Naive B cell (primary cell): ENCODE data around the gene CHCHD6. TPM values are rescaled to one million over a fixed set of nuclear protein-coding genes. Genes with fewer than 3 reads are reported as not detected.

Experiments
- ATAC-seq, 2 donors: fragments of 150-1000 bp; cut with Tn5 transposase; 2 replicates each; pipeline ENCODE4 v1.10.0; 2021; ENCODE audit warnings: low read depth in 2 of 2, mild to moderate bottlenecking in 2 of 2, moderate library complexity in 2 of 2
- DNase-seq: peaks from one replicate; pipeline ENCODE4 v3.0.0; 2022
- H3K27ac Mint-ChIP-seq, 6 donors: one replicate each; pipeline ENCODE4 v1.8.0; 2020 to 2022; ENCODE audit warnings: mild to moderate bottlenecking in 6 of 6, mixed read lengths in 6 of 6, moderate library complexity in 5 of 6, inconsistent platforms in 2 of 6
- H3K27me3 Mint-ChIP-seq, 3 donors: one replicate each; pipeline ENCODE4 v1.8.0; 2021 to 2022; ENCODE audit warnings: mixed read lengths in 3 of 3, mild to moderate bottlenecking in 1 of 3
- H3K36me3 Mint-ChIP-seq, 2 donors: one replicate each; pipeline ENCODE4 v1.8.0; 2020 to 2022; ENCODE audit warnings: mixed read lengths in 2 of 2, inconsistent platforms in 1 of 2, mild to moderate bottlenecking in 1 of 2
- H3K4me1 Mint-ChIP-seq, 3 donors: one replicate each; pipeline ENCODE4 v1.8.0; 2020 to 2022; ENCODE audit warnings: mixed read lengths in 3 of 3, inconsistent platforms in 1 of 3, mild to moderate bottlenecking in 1 of 3, moderate library complexity in 1 of 3
- H3K4me3 Mint-ChIP-seq, 8 donors: one replicate each; pipeline ENCODE4 v1.8.0; 2020 to 2022; ENCODE audit warnings: mild to moderate bottlenecking in 8 of 8, mixed read lengths in 8 of 8, moderate library complexity in 8 of 8, inconsistent platforms in 2 of 8
- H3K9me3 Mint-ChIP-seq, 7 donors: one replicate each; pipeline ENCODE4 v1.8.0; 2020 to 2022; ENCODE audit warnings: mixed read lengths in 7 of 7, mild to moderate bottlenecking in 5 of 7, inconsistent platforms in 2 of 7, moderate library complexity in 1 of 7
- polyA plus RNA-seq, 6 donors: library from polyadenylated mRNA; unstranded; fragments of 300-500 nt; fragmentation: Illumina TruSeq; gene quantifications; one replicate each; pipeline ENCODE4 v1.2.3, GENCODE V29; 2021; ENCODE audit warnings: low read depth in 6 of 6

Gene CHCHD6
- polyA plus RNA-seq, 6 donors from 2014 or later = 8.7 to 16.3 (median 11.1) TPM

DNA sequence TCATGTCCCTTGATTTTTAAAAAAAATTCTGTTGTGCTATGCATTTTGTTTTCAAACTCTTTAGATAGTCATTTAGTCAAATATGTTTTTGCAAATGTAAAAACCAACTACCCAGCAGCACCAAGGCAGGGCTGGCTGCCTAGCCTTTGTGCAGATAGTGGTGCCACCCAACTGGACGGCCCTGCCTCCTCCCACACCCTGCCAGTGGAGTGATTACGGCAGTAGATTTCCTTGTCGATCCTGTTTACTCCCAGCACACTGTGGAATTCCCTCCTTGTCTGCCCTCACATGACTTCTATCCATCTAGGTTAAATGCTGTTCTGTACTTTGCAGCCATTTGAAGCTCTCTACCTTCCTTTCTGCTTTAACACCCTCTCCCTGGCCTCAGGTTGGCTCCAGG lies 199.5 kb downstream of the CHCHD6 start:
- Mint-ChIP-seq H3K4me1 (peaks cover under 1 to 4% (median 3%) of the 10 kb centered on the region in 3 donors), H3K27ac (no peak overlapping the region), H3K9me3 (peaks cover 0 to 2% (median 0%) of the 10 kb centered on the region in 7 donors), H3K27me3 (peaks cover 4 to 15% (median 13%) of the 10 kb centered on the region in 3 donors), H3K36me3 (peaks cover 13 to 16% of the 10 kb centered on the region in 2 donors), H3K4me3 (no peak overlapping the region)
- ATAC-seq (no peak), DNase-seq (no peak)

DNA sequence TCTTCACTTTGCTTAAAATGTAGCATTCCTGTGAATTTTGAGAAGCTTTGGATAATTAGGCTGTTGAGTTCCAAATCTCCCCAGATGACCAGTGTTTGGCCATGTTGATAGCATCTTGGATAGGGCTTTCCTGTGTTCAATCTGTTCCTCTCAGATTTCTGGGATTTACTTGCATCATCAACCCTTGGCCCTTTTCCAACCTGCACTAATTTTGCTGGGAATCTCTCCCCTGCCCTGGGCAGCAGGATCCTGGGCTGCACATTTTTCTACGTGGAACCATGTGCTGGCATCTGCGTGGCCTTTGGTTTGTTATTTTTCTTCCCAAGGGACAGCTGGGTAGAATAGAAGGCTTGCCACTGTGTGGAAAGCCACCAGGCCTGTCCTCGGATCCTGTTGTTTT lies 203.5 kb downstream of the CHCHD6 start:
- ATAC-seq (no peak), DNase-seq (no peak)
- peaks cover 0 to 8% (median 1%) of the 10 kb centered on the region in 7 donors for H3K9me3 Mint-ChIP-seq
- H3K27me3 Mint-ChIP-seq = peaks cover 18 to 35% (median 22%) of the 10 kb centered on the region in 3 donors
- peaks cover 27 to 41% (median 37%) of the 10 kb centered on the region in 3 donors for H3K4me1 Mint-ChIP-seq
- H3K36me3 Mint-ChIP-seq = peaks cover 6 to 9% of the 10 kb centered on the region in 2 donors
- H3K27ac Mint-ChIP-seq = no peak overlapping the region
- H3K4me3 Mint-ChIP-seq = no peak overlapping the region

DNA sequence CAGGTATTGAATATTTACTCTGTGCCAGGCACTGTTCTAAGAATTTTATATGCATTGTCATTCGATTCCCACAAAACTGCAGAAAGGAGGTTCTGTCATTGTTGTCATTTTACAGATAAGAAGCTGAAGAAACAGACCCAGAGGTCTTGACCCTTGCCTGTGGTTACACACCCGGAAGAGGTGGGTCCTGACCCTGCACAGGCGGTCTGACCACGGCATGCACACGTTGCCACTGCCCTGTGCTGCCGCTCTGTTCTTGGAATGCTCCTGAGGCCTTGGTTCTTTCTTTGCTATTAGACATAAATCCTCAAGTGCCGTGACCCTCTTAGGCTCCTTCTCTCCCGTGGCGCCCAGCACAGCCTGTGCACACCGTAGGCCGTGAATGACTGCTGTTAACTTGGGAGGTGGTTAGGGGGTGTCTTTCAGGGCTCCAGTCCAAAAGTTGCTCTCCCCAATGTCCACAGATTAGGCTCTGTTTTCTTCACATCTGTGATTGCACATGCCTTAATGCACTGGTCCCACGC lies 204.8 kb downstream of the CHCHD6 start:
- peaks cover 6 to 9% of the 10 kb centered on the region in 2 donors for H3K36me3 Mint-ChIP-seq
- H3K27ac Mint-ChIP-seq = peak overlapping the region in 1 of 6 donors; percentile 16
- H3K4me1 Mint-ChIP-seq = peaks cover 27 to 48% (median 40%) of the 10 kb centered on the region in 3 donors
- ATAC-seq (no peak), DNase-seq (no peak)
- no peak overlapping the region for H3K4me3 Mint-ChIP-seq
- H3K9me3 Mint-ChIP-seq = peaks cover 0 to 8% (median 1%) of the 10 kb centered on the region in 7 donors
- peaks cover 18 to 35% (median 22%) of the 10 kb centered on the region in 3 donors for H3K27me3 Mint-ChIP-seq

DNA sequence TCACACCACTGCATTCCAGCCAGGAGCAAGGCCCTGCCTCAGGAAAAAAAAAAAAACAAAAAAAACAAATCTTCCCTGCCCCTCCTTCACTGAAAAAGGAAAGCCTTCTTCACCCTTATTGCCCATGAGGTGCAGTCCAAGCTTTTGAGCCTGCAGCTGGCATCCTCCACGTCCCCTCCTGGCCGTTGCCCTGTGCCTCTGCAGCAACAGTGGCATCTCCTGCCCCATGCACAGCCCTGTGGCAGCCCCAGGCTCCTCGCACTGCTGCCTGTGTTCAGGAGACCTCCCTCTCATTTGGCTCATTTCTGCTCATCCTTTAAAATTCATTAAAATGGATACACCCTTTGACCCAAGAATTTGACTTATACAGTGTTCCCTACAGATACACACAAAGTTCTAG lies 206.2 kb downstream of the CHCHD6 start:
- DNase-seq (no peak), ATAC-seq (no peak)
- peak overlapping the region; percentile 73 to 99 (median 90) for H3K27ac Mint-ChIP-seq
- H3K9me3 Mint-ChIP-seq = peaks cover 0 to 8% (median 1%) of the 10 kb centered on the region in 7 donors
- H3K4me3 Mint-ChIP-seq = peak overlapping the region in 3 of 8 donors; percentile 17 to 79 (median 73)
- peaks cover 18 to 35% (median 22%) of the 10 kb centered on the region in 3 donors for H3K27me3 Mint-ChIP-seq
- peaks cover 6 to 9% of the 10 kb centered on the region in 2 donors for H3K36me3 Mint-ChIP-seq
- peaks cover 27 to 50% (median 40%) of the 10 kb centered on the region in 3 donors for H3K4me1 Mint-ChIP-seq

DNA sequence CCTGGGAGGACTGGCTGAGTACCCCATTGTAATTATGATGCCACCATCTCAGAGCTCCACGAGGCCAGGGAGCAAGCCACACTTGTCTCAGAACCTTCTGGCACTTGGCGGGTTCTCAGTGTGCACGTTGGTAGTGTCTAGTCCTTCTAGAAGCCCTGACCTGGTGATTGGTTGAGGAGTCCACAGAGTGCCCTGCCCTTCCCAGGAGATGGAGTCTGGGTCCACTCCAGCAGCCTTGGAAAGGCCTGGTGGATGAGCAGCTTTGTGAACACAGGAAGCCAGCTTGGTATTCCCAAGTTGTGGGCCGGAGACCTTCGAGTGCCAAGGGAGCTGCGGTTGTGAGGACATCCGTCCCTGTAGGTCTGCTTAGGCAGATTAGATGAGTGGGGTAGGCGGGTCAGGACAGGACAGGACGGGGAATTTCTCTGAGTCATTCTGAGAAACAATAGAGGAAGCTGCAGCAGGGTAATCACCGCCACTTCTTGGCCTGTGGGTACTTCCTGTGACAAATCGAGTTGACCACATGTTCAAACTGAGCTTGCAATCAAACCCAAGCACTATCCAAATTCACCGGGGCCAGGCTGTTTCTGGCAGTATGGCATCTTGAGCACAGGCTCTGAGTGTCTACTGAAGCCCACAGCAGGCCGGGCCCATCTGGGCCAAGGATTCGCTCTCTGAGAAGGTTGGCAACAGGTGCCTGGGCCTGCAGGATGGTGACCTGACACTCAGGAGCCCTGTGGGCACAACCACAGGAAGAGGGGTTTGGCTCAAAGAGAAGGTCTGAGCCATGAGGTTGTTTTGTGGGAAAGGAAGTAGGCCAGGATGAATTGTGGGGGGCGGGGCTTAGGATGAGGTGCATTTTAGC lies 207.4 kb downstream of the CHCHD6 start:
- H3K4me1 Mint-ChIP-seq = peaks cover 27 to 50% (median 40%) of the 10 kb centered on the region in 3 donors
- peak overlapping the region in 7 of 8 donors; percentile 66 to 92 (median 76) for H3K4me3 Mint-ChIP-seq
- peaks cover 0 to 8% (median 1%) of the 10 kb centered on the region in 7 donors for H3K9me3 Mint-ChIP-seq
- DNase-seq = peak; percentile 83
- peak; percentile 96 to 97 for ATAC-seq
- peak overlapping the region; percentile 47 to 99 (median 92) for H3K27ac Mint-ChIP-seq
- H3K27me3 Mint-ChIP-seq = peaks cover 21 to 31% (median 22%) of the 10 kb centered on the region in 3 donors
- H3K36me3 Mint-ChIP-seq = peaks cover 6 to 9% of the 10 kb centered on the region in 2 donors

DNA sequence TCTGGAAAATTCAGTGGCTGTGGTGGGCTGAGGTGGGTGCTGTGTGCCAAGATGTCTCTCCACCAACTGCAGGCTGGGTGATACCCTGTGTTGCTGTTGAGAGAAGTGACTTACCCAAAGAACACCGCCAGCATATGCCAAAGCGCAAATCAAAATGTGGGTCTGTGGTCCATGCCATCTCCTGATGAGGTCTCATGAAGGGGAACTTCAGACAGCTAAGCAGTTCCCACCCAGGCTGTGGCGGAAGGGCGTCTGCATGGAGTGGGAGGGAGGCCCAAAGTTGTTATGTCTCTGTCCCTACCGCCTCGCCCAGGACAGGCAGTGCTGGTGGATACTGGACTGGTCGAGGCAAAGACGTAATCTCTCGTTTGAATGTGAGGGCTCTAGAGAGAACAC lies 208.0 kb downstream of the CHCHD6 start:
- H3K4me1 Mint-ChIP-seq = peaks cover 27 to 50% (median 40%) of the 10 kb centered on the region in 3 donors
- H3K36me3 Mint-ChIP-seq = peaks cover 6 to 14% of the 10 kb centered on the region in 2 donors
- H3K27me3 Mint-ChIP-seq = peaks cover 21 to 25% (median 22%) of the 10 kb centered on the region in 3 donors
- DNase-seq (no peak), ATAC-seq (no peak)
- H3K27ac Mint-ChIP-seq = peak overlapping the region; percentile 47 to 99 (median 92)
- peak overlapping the region in 7 of 8 donors; percentile 66 to 92 (median 76) for H3K4me3 Mint-ChIP-seq
- H3K9me3 Mint-ChIP-seq = peaks cover 0 to 8% (median 1%) of the 10 kb centered on the region in 7 donors

DNA sequence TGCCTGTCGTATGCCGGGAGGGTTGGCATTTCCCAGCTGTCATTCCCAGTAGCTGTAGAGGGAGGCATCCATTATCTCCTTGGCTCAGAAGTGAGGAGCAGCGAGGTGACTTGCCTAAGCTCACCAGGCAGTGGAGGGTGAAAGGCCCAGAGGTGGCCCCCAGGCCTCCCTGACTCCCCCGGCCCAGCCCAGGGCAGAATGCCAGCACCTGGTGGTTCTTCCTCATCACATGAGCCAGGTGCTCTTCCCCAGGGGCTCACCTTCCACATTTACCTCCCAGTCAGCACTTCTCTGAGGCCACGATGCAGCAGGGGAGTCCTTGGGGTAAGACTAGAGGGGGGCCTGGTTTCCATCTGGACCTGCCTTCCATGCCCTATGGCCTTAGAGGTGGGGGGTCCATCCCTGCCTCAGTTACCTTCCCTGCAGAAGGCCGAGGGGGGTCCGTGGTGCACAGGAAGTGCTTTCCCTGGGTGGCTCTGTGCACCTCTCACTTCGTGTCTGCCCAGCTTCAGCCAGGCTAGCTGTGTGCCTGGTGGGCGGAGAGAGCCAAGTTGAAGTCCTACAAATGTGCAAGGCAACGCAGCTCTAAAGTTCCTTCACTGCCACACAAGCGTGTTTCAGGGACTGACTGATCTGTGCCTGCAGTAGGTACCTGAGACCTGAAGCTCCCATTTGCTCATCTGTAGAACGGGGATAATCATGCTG lies 208.6 kb downstream of the CHCHD6 start:
- Mint-ChIP-seq H3K27ac (peak overlapping the region in 5 of 6 donors; percentile 15 to 99 (median 91)), H3K9me3 (peaks cover 0 to 8% (median 1%) of the 10 kb centered on the region in 7 donors), H3K4me3 (peak overlapping the region in 6 of 8 donors; percentile 2 to 92 (median 58)), H3K36me3 (peaks cover 6 to 21% of the 10 kb centered on the region in 2 donors), H3K4me1 (peaks cover 27 to 50% (median 40%) of the 10 kb centered on the region in 3 donors), H3K27me3 (peaks cover 21 to 25% (median 22%) of the 10 kb centered on the region in 3 donors)
- ATAC-seq (no peak), DNase-seq (no peak)

DNA sequence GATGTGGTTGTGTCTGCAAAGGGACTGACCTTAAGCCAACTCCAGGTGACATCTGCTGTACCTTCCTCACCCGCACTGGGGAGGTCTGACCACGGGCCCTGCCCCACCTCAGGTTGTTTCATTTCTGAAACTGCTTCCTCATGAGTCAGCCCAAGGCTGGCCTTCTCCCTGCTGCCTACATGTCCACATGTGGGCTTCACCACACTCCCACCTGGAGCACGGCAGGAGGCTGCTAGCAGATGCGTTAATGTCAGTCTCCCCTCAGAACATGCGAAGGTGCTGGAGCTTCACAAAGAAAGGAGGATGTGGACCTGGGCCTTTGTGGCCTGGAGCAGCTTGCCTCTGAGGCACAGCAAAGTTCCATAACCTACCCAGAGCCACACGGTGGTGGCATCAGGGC lies 209.5 kb downstream of the CHCHD6 start:
- Mint-ChIP-seq H3K36me3 (peaks cover 6 to 22% of the 10 kb centered on the region in 2 donors), H3K9me3 (peaks cover 0 to 6% (median 1%) of the 10 kb centered on the region in 7 donors), H3K4me1 (peaks cover 27 to 46% (median 40%) of the 10 kb centered on the region in 3 donors), H3K4me3 (no peak overlapping the region), H3K27ac (peak overlapping the region in 1 of 6 donors; percentile 47), H3K27me3 (peaks cover 17 to 25% (median 22%) of the 10 kb centered on the region in 3 donors)
- no peak for DNase-seq
- ATAC-seq = no peak

DNA sequence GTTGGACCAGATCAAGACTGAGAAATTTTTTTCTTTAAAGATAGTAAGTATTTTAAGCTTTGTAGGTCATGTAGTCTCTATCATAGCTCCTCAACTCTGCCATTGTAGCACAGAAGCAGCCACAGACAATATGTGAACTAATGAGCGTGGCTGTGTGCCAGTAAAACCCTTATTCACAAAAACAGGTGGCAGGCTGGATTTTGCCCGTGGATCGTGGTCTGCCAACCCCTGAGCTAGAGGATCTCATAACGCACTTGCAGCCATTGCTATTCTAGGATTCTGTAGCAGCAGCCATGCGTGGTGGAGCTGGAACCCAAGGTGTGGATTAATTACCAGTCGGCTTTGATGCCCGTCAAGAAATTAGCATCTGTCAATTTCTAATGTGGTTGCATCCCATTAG lies 210.2 kb downstream of the CHCHD6 start:
- Mint-ChIP-seq H3K9me3 (peaks cover 0 to 5% (median 1%) of the 10 kb centered on the region in 7 donors), H3K27me3 (peaks cover 17 to 19% (median 18%) of the 10 kb centered on the region in 3 donors), H3K4me3 (no peak overlapping the region), H3K36me3 (peaks cover 4 to 19% of the 10 kb centered on the region in 2 donors), H3K27ac (peak overlapping the region in 2 of 6 donors; percentile 5 to 52), H3K4me1 (peaks cover 25 to 39% (median 33%) of the 10 kb centered on the region in 3 donors)
- ATAC-seq (no peak), DNase-seq (no peak)

DNA sequence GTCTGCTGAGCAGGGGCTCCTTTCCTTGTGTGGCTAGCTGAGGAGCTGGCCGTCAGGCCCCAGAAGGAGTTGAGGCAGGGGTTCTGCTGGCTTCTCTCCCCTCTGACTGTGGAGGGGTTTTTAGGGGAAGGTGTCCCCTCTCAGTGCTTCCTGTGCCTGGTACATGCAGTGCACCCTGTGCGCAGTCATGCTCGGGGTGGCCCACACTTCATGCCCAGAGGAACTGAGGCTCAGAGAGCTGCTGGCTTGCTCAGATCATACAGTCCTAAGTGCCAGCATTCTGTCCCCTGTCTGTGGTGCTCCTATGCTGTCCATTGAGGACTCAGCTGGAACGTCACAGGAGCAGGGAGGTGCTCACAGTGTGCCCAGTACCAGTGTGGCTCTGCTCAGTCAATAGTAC lies 211.0 kb downstream of the CHCHD6 start:
- DNase-seq (no peak), ATAC-seq (no peak)
- Mint-ChIP-seq H3K27me3 (peaks cover 12 to 17% (median 14%) of the 10 kb centered on the region in 3 donors), H3K36me3 (peaks cover under 1 to 18% of the 10 kb centered on the region in 2 donors), H3K9me3 (peaks cover 0 to 8% (median 3%) of the 10 kb centered on the region in 7 donors), H3K4me3 (no peak overlapping the region), H3K27ac (no peak overlapping the region), H3K4me1 (peaks cover 22 to 34% (median 29%) of the 10 kb centered on the region in 3 donors)

DNA sequence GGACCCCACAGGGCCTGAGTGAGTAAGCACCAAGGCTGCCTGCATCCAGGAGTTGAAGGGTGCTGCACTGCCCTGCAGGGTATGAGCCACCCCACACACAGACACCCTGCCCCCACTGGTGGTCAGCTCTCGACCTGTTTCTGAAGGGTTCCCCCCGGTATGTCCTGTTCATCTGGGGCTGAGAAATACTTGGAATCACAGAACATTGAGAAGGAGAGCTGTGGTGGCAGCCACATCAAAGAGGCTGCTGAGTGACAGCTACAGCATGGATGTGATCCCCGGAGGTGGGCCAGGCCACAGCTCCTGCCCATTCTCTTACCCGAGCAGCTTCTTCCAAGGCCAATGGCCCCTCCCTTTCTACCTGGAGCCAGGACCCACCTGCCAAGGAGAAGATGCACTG lies 212.5 kb downstream of the CHCHD6 start:
- DNase-seq = no peak
- Mint-ChIP-seq H3K36me3 (peaks cover 8 to 29% of the 10 kb centered on the region in 2 donors), H3K4me1 (peaks cover 8 to 20% (median 14%) of the 10 kb centered on the region in 3 donors), H3K9me3 (peaks cover 0 to 15% (median 8%) of the 10 kb centered on the region in 7 donors), H3K27me3 (peaks cover 5 to 8% (median 7%) of the 10 kb centered on the region in 3 donors), H3K27ac (no peak overlapping the region), H3K4me3 (no peak overlapping the region)
- ATAC-seq = no peak

DNA sequence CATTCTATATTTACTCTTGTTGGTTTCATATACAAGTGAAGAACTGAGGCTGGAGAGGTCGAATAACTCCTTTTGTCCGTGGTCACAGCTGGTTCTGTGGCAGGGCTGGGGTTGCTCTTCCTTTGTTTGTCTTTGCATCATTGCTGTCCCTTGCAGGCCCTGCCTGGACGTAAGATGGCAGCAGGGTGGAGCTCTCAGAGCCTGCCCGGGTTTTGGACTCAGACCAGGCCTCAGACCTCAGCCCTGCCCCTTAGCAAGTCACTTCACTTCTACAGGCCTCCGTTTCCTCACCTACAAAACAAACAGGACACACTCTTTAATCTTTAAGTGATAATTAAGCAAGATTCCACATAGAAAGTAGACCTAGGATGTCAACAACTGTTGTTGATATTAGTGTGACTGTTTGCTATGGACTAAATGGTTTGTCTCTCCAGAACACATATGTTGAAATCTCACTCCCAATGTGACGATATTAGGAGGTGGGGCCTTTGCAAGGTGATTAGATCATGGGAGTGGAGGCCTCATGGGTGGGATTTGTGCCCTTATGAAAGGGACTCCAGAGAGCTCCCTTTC lies 213.3 kb downstream of the CHCHD6 start:
- Mint-ChIP-seq H3K9me3 (peaks cover 0 to 15% (median 8%) of the 10 kb centered on the region in 7 donors), H3K36me3 (peaks cover 8 to 29% of the 10 kb centered on the region in 2 donors), H3K4me3 (no peak overlapping the region), H3K27me3 (peaks cover under 1 to 4% (median 1%) of the 10 kb centered on the region in 3 donors), H3K4me1 (peaks cover 0 to 12% (median 6%) of the 10 kb centered on the region in 3 donors), H3K27ac (no peak overlapping the region)
- DNase-seq = no peak
- ATAC-seq = no peak
